GM23248 (cell line): ENCODE results near the gene PYGO1.

Experiments used
- EZH2 ChIP-seq: fragments of 200-600 bp; sonication (generic); IDR thresholded peaks from 2 replicates; pipeline ENCODE4 v1.6.1; 2018; ENCODE audit warnings: antibody characterized with exemption, mild to moderate bottlenecking; ENCODE audit not compliant: insufficient read depth, poor library complexity, severe bottlenecking
- EZH2phosphoT487 ChIP-seq: fragments of 200-600 bp; sonication (generic); IDR thresholded peaks from 2 replicates; pipeline ENCODE4 v1.6.1; 2018; ENCODE audit warnings: antibody characterized with exemption, moderate library complexity, mild to moderate bottlenecking, low read depth; ENCODE audit not compliant: insufficient read depth

GRCh38 chr15:55590788-55591187 is 2.6 kb upstream of the PYGO1 start:
- TF ChIP-seq EZH2phosphoT487: no peak
- no peak for TF ChIP-seq EZH2
